CD4-positive, alpha-beta T cell treated with Interleukin-15 for 4 hours (primary cell): ENCODE results near the gene LRTM2.

Experiments
- DNase-seq: peaks from one replicate; pipeline ENCODE4 v3.0.0-alpha.2; 2020; ENCODE audit warnings: low spot score

The LRTM2 gene

GRCh38 chr12:1884651-1885050 lies 64.3 kb downstream of the LRTM2 start:
- no peak for DNase-seq

GRCh38 chr12:1885082-1885596 lies 64.8 kb downstream of the LRTM2 start:
- no peak for DNase-seq

DNA sequence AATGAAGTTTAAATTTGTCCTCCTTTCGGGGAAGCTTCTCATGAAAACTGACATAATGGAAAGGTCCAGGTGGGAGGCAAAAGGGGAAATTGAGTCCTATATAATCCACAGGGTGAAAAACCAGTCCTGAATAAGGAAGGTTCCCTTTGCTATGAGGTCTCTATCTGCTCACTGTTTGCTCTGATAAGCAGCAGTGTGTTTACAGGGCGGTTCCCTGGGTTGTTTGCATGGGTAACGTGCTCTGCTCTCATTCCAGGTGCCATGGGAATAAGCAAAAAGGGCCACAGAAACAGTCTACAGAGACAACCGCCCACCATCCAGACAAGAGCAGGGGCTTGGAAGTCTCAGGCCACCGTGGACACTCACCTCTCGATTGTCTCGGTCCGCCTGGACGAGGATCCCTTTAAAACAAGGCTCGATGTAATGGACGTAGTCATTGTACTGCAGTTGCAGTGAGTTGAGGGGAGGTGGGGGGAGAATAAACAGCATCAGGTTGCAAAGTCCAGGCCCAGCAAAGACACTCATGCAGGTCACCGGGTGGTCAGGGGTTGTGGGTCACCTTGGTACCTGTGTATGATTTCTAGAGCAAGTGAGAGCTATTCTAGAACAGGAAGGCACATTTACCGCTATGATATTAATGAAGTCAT lies 65.4 kb downstream of the LRTM2 start:
- DNase-seq = no peak
